ENCODE measurements around the gene ANGPTL7.

DNA sequence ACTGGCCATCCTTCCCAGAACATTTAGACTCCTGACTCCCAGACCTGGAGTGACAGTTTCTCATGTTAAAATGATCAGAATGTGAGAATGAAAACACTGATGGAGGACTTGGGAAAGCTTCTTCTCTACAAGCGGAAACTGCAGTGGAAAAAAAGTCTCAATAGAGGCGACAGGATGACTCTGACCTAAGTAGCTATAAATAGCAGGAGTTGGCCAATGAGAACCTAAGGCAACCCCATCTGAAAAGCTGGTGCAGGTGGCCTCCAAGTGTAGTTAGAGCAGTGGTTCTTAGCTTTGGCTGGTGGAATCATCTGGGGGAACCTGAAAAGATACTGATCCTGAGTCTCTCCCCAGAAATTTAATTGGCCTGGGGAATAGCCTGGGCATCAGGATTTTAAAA, 45.2 kb upstream of the ANGPTL7 start:
- no peak for TF ChIP-seq GLIS3 (CRISPR knock-in tag; IDR thresholded peaks at IDR 0.05)
- TF ChIP-seq CSDC2 (CRISPR knock-in tag; IDR thresholded peaks at IDR 0.05) = no peak
- no peak for TF ChIP-seq PPARA (CRISPR knock-in tag; IDR thresholded peaks at IDR 0.05; ENCODE audit: borderline replicate concordance)
- TF ChIP-seq ZFP3 (CRISPR knock-in tag; IDR thresholded peaks at IDR 0.05) = no peak
- no peak for TF ChIP-seq ZFP30 (CRISPR knock-in tag; IDR thresholded peaks at IDR 0.05)
- no peak for TF ChIP-seq TOX (CRISPR knock-in tag; IDR thresholded peaks at IDR 0.05; ENCODE audit: borderline replicate concordance)
- no peak for TF ChIP-seq ISL1 (CRISPR knock-in tag; IDR thresholded peaks at IDR 0.05)
- TF ChIP-seq, protein P1, sequence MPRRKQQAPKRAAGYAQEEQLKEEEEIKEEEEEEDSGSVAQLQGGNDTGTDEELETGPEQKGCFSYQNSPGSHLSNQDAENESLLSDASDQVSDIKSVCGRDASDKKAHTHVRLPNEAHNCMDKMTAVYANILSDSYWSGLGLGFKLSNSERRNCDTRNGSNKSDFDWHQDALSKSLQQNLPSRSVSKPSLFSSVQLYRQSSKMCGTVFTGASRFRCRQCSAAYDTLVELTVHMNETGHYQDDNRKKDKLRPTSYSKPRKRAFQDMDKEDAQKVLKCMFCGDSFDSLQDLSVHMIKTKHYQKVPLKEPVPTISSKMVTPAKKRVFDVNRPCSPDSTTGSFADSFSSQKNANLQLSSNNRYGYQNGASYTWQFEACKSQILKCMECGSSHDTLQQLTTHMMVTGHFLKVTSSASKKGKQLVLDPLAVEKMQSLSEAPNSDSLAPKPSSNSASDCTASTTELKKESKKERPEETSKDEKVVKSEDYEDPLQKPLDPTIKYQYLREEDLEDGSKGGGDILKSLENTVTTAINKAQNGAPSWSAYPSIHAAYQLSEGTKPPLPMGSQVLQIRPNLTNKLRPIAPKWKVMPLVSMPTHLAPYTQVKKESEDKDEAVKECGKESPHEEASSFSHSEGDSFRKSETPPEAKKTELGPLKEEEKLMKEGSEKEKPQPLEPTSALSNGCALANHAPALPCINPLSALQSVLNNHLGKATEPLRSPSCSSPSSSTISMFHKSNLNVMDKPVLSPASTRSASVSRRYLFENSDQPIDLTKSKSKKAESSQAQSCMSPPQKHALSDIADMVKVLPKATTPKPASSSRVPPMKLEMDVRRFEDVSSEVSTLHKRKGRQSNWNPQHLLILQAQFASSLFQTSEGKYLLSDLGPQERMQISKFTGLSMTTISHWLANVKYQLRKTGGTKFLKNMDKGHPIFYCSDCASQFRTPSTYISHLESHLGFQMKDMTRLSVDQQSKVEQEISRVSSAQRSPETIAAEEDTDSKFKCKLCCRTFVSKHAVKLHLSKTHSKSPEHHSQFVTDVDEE (CRISPR knock-in tag; IDR thresholded peaks at IDR 0.05) = no peak
- TF ChIP-seq BACH2 (CRISPR knock-in tag; IDR thresholded peaks at IDR 0.05; ENCODE audit: borderline replicate concordance) = no peak
